PC-3 (cell line): Measurements from ENCODE around the gene CHIA. TPM values are rescaled to one million over a fixed set of nuclear protein-coding genes. Genes with fewer than 3 reads are reported as not detected.

ENCODE experiments used
- ATAC-seq: fragments of 200-7000 bp; cut with Tn5 transposase; 2 replicates; pipeline ENCODE4 v1.9.1; 2020; ENCODE audit warnings: mild to moderate bottlenecking, moderate library complexity
- BruUV-seq: library from RNA; stranded (reverse); fragments of 400-500 nt; replicated peaks from 2 replicates; lab custom pipeline; 2021; lab: Mats Ljungman, UMichigan
- CTCF ChIA-PET: fragments of 300-600 bp; sonication (Branson Sonifier 250); formaldehyde crosslinking; loops from one replicate; lab custom pipeline; 2022; ENCODE audit warnings: antibody characterized with exemption; lab: Charles Lee
- POLR2A ChIA-PET: fragments of 300-600 bp; sonication (Branson Sonifier 250); formaldehyde crosslinking; loops from one replicate; lab custom pipeline; 2022; ENCODE audit warnings: antibody characterized with exemption; ENCODE audit not compliant: unreplicated experiment; lab: Charles Lee
- DNase-seq: peaks from one replicate; pipeline ENCODE4 v3.0.0-alpha.2; 2015
- H2AFZ ChIP-seq: fragments of 300-600 bp; sonication (generic); 2 replicates; pipeline ENCODE4 v1.6.0; 2016; ENCODE audit warnings: antibody characterized with exemption, low read length
- H3F3A ChIP-seq: fragments of 300-600 bp; sonication (generic); one replicate; pipeline ENCODE4 v1.6.0; 2017; ENCODE audit warnings: antibody characterized with exemption, low read length, control low read depth, mild to moderate bottlenecking; ENCODE audit not compliant: unreplicated experiment
- H3K27ac ChIP-seq: fragments of 300-600 bp; sonication (generic); 2 replicates; pipeline ENCODE4 v1.5.1; 2016; ENCODE audit warnings: mild to moderate bottlenecking, low read length
- H3K27me3 ChIP-seq: fragments of 300-600 bp; sonication (generic); 2 replicates; pipeline ENCODE4 v1.6.1; 2016; ENCODE audit warnings: low read length, mixed read lengths
- H3K36me3 ChIP-seq: fragments of 300-600 bp; sonication (generic); 2 replicates; pipeline ENCODE4 v1.6.1; 2016; ENCODE audit warnings: low read depth, mixed run types, low read length, mixed read lengths
- H3K4me1 ChIP-seq: fragments of 300-600 bp; sonication (generic); 2 replicates; pipeline ENCODE4 v1.5.1; 2016; ENCODE audit warnings: low read length; ENCODE audit not compliant: insufficient read depth
- H3K4me2 ChIP-seq: fragments of 300-600 bp; sonication (generic); 2 replicates; pipeline ENCODE4 v1.6.0; 2016; ENCODE audit warnings: low read length
- H3K4me3 ChIP-seq: fragments of 300-600 bp; sonication (generic); 2 replicates; pipeline ENCODE4 v1.5.1; 2016; ENCODE audit warnings: mild to moderate bottlenecking, low read length, mixed read lengths
- H3K79me2 ChIP-seq: fragments of 300-600 bp; sonication (generic); 2 replicates; pipeline ENCODE4 v1.6.1; 2017; ENCODE audit warnings: low read length, mixed read lengths
- H3K9ac ChIP-seq: fragments of 300-600 bp; sonication (generic); 2 replicates; pipeline ENCODE4 v1.6.0; 2016; ENCODE audit warnings: mild to moderate bottlenecking, low read length
- H3K9me2 ChIP-seq: fragments of 300-600 bp; sonication (generic); replicated peaks from 2 replicates; pipeline ENCODE4 v1.6.1; 2016; ENCODE audit warnings: mixed run types, low read length, mixed read lengths
- H3K9me3 ChIP-seq: fragments of 300-600 bp; sonication (generic); 2 replicates; pipeline ENCODE4 v1.6.1; 2016; ENCODE audit warnings: low read length, mixed read lengths
- H4K20me1 ChIP-seq: fragments of 300-600 bp; sonication (generic); 2 replicates; pipeline ENCODE4 v1.6.1; 2016; ENCODE audit warnings: low read length, mixed read lengths
- EZH2 ChIP-seq: fragments of 300-600 bp; sonication (generic); IDR thresholded peaks from one replicate; pipeline ENCODE4 v1.6.1; 2017; ENCODE audit warnings: antibody characterized with exemption, mild to moderate bottlenecking, low read length; ENCODE audit not compliant: unreplicated experiment
- EZH2phosphoT487 ChIP-seq: fragments of 300-600 bp; sonication (generic); IDR thresholded peaks from 2 replicates; pipeline ENCODE4 v1.6.1; 2018; ENCODE audit warnings: mild to moderate bottlenecking, antibody characterized with exemption, low read length, borderline replicate concordance
- intact Hi-C: fragments of 100-400 bp; cut with micrococcal nuclease; formaldehyde crosslinking; loops from 2 replicates; pipeline ENCODE4 v1.9.0; 2023
- total RNA-seq: library from RNA; depleted of rRNA; stranded (reverse); fragments of >200 nt; gene quantifications from 2 replicates; pipeline ENCODE4 v1.2.3, GENCODE V29; 2014
- TF ChIP-seq, protein P1 (sequence below): fragments of 300-600 bp; sonication (generic); conservative IDR thresholded peaks from 2 replicates; pipeline ENCODE4 v1.5.1; 2017; ENCODE audit warnings: antibody characterized with exemption, low read depth, mild to moderate bottlenecking, low read length

CHIA gene
- total RNA-seq, 1 experiment from 2014 or later = not detected

DNA sequence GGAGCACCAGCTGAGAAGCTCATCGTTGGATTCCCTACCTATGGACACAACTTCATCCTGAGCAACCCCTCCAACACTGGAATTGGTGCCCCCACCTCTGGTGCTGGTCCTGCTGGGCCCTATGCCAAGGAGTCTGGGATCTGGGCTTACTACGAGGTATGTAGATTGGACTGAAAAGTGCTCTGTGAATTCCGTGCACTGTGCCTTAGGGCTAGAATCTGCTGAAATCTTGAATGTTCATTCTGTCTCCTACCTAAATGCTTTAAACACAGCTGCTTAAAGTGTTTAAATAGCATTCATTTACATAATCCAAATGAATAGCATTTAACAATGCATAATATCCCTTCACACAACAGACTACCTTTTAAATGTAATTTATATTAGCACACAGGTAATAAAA, 27.9 kb downstream of the CHIA start:
- TF ChIP-seq, protein P1, sequence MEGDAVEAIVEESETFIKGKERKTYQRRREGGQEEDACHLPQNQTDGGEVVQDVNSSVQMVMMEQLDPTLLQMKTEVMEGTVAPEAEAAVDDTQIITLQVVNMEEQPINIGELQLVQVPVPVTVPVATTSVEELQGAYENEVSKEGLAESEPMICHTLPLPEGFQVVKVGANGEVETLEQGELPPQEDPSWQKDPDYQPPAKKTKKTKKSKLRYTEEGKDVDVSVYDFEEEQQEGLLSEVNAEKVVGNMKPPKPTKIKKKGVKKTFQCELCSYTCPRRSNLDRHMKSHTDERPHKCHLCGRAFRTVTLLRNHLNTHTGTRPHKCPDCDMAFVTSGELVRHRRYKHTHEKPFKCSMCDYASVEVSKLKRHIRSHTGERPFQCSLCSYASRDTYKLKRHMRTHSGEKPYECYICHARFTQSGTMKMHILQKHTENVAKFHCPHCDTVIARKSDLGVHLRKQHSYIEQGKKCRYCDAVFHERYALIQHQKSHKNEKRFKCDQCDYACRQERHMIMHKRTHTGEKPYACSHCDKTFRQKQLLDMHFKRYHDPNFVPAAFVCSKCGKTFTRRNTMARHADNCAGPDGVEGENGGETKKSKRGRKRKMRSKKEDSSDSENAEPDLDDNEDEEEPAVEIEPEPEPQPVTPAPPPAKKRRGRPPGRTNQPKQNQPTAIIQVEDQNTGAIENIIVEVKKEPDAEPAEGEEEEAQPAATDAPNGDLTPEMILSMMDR = no peak
- TF ChIP-seq EZH2 = no peak
- no peak overlapping the region for H3K4me3 ChIP-seq
- no peaks in the 10 kb centered on the region for H3K9me2 ChIP-seq
- H3K9ac ChIP-seq = no peak overlapping the region
- no peaks in the 10 kb centered on the region for H4K20me1 ChIP-seq
- BruUV-seq = no TSS peak
- no peaks in the 10 kb centered on the region for H3K36me3 ChIP-seq
- no peaks in the 10 kb centered on the region for H3K9me3 ChIP-seq
- ChIA-PET CTCF (no interaction called here), POLR2A (no interaction called here)
- H3K27me3 ChIP-seq = peaks cover 32% of the 10 kb centered on the region
- no peaks in the 10 kb centered on the region for H3F3A ChIP-seq
- no peak overlapping the region for H2AFZ ChIP-seq
- intact Hi-C loops = no loop called here
- H3K27ac ChIP-seq = no peak overlapping the region
- ATAC-seq = no peak
- H3K4me2 ChIP-seq = no peak overlapping the region
- H3K4me1 ChIP-seq = no peaks in the 10 kb centered on the region
- DNase-seq = no peak
- no peaks in the 10 kb centered on the region for H3K79me2 ChIP-seq

DNA sequence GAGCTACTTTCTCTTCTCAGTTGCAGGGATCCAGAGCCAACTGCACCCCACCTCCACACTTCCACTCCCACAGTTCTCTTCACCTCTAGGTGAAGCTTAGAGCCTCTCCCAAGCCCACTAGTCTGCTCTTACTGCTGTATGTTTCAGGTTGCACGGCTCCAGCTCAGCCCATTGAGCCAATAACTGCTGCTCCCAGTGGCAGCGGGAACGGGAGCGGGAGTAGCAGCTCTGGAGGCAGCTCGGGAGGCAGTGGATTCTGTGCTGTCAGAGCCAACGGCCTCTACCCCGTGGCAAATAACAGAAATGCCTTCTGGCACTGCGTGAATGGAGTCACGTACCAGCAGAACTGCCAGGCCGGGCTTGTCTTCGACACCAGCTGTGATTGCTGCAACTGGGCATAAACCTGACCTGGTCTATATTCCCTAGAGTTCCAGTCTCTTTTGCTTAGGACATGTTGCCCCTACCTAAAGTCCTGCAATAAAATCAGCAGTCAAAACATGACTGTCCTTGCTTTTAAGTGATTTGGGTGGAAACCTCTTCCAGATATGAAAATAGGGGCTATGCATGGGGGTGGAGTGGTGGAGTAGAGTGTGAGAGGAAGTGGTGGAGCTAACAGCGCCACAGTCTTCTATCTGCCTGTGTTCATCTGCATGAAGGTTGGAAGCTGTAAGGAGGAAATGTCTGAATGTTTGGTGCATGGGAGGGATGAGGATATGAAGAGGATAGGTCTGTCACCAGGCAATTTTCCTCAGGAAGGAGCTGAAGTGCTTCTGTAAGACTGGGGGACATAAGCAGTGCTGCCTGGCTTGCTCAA, 29.6 kb downstream of the CHIA start:
- Histone ChIP-seq H3F3A (no peaks in the 10 kb centered on the region), H3K4me1 (no peaks in the 10 kb centered on the region), H2AFZ (no peak overlapping the region), H3K27me3 (peaks cover 19% of the 10 kb centered on the region), H4K20me1 (no peaks in the 10 kb centered on the region), H3K9me3 (no peaks in the 10 kb centered on the region), H3K79me2 (no peaks in the 10 kb centered on the region), H3K4me2 (no peak overlapping the region), H3K36me3 (no peaks in the 10 kb centered on the region), H3K9ac (no peak overlapping the region), H3K27ac (no peak overlapping the region), H3K4me3 (no peak overlapping the region), H3K9me2 (no peaks in the 10 kb centered on the region)
- BruUV-seq = no TSS peak
- ATAC-seq (no peak), DNase-seq (no peak)
- CTCF ChIA-PET = interaction anchor here (0.6 kb wide), 1 partner anchor 289 kb away, joined by 10 read pairs; no protein-coding TSS in a partner anchor
- POLR2A ChIA-PET = no interaction called here
- intact Hi-C loops = no loop called here
- no peak for TF ChIP-seq EZH2
- TF ChIP-seq EZH2phosphoT487 = no peak
- TF ChIP-seq, protein P1 = no peak

DNA sequence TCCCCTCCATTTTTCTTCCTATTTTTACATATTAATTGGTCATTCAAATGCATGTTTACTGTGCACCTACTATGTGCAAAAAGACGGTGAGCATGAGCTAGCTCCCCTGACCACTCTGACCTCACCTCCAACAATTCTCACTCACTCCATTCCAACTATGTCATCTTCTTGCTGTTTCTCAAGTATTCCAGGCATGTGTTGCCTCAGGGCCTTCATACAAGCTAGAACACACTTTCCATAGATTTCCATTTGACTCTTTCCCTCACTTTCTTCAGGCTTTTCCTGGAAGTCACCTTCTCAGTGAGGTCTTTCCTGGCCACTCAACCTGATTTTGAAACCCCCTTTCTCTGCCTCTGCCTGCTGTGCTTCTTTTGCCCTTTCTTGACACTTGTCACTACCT, 32.6 kb downstream of the CHIA start:
- CTCF ChIA-PET = no interaction called here
- no TSS peak for BruUV-seq

More for the DNA sequence above, 32.6 kb downstream of the CHIA start:
- no peaks in the 10 kb centered on the region for H3K9me3 ChIP-seq
- H4K20me1 ChIP-seq = no peaks in the 10 kb centered on the region
- no peak overlapping the region for H3K4me2 ChIP-seq
- H3F3A ChIP-seq = no peaks in the 10 kb centered on the region
- intact Hi-C loops = no loop called here
- TF ChIP-seq EZH2 (no peak), EZH2phosphoT487 (no peak)
- TF ChIP-seq, protein P1 = no peak
- H3K4me3 ChIP-seq = no peak overlapping the region
- DNase-seq (no peak), ATAC-seq (no peak)
- no peaks in the 10 kb centered on the region for H3K9me2 ChIP-seq
- no peaks in the 10 kb centered on the region for H3K36me3 ChIP-seq
- H2AFZ ChIP-seq = no peak overlapping the region
- no peaks in the 10 kb centered on the region for H3K4me1 ChIP-seq
- H3K27me3 ChIP-seq = peaks cover 15% of the 10 kb centered on the region; the same call in 1 of the 2 replicates
- H3K27ac ChIP-seq = no peak overlapping the region
- H3K79me2 ChIP-seq = no peaks in the 10 kb centered on the region
- H3K9ac ChIP-seq = no peak overlapping the region
- POLR2A ChIA-PET = no interaction called here
